CD14-positive monocyte (primary cell): Measurements from ENCODE around the gene TRIM56. TPM values are rescaled to one million over a fixed set of nuclear protein-coding genes. Genes with fewer than 3 reads are reported as not detected.

ENCODE experiments used
- DNase-seq, 3 donors: peaks; one replicate each; pipeline ENCODE4 v3.0.0-alpha.2; 2011 to 2022
- H2AFZ ChIP-seq: 2 replicates; pipeline ENCODE4 v1.6.0; 2012; ENCODE audit warnings: mild to moderate bottlenecking, low read depth, low read length, inconsistent platforms; ENCODE audit not compliant: insufficient read depth, poor library complexity, severe bottlenecking
- H3K27ac ChIP-seq, 2 donors: 1 replicate in 1 of 2; 2 replicates in 1 of 2; pipeline ENCODE4 v1.5.1; 2012 to 2013; ENCODE audit warnings: low read length in 2 of 2, control low read depth in 1 of 2, inconsistent platforms in 1 of 2, low read depth in 1 of 2, mild to moderate bottlenecking in 1 of 2
- H3K27me3 ChIP-seq, 2 donors: one replicate each; pipeline versions ENCODE4 v1.6.0 to v1.6.1; 2011 to 2013; ENCODE audit warnings: low read length in 2 of 2; ENCODE audit not compliant: control insufficient read depth in 2 of 2, insufficient read depth in 2 of 2
- H3K36me3 ChIP-seq, 2 donors: replicated peaks in 1 of 2; 1 replicate in 1 of 2; 2 replicates in 1 of 2; pipeline versions ENCODE4 v1.5.1 to v1.6.1; 2012 to 2013; ENCODE audit warnings: low read length in 2 of 2, control low read depth in 1 of 2, inconsistent platforms in 1 of 2, mild to moderate bottlenecking in 1 of 2; ENCODE audit not compliant: insufficient read depth in 2 of 2, control insufficient read depth in 1 of 2
- H3K4me1 ChIP-seq, 2 donors: 1 replicate in 1 of 2; 2 replicates in 1 of 2; pipeline versions ENCODE4 v1.5.1 to v1.6.1; 2012 to 2013; ENCODE audit warnings: low read length in 2 of 2, control low read depth in 1 of 2, inconsistent platforms in 1 of 2, mild to moderate bottlenecking in 1 of 2, moderate library complexity in 1 of 2; ENCODE audit not compliant: insufficient read depth in 2 of 2, control insufficient read depth in 1 of 2
- H3K4me2 ChIP-seq: replicated peaks from 2 replicates; pipeline ENCODE3; 2012; ENCODE audit warnings: low read length, moderate library complexity, mild to moderate bottlenecking; ENCODE audit not compliant: poor library complexity, severe bottlenecking; ENCODE audit errors: extremely low read depth
- H3K4me3 ChIP-seq, 3 experiments: fragments of 200-600 bp in 1 of 3; sonication (generic) in 1 of 3; replicated peaks in 1 of 3; 1 replicate in 2 of 3; 2 replicates in 1 of 3; pipeline ENCODE4 v1.5.1; 2011 to 2013; ENCODE audit warnings: low read length in 3 of 3, mild to moderate bottlenecking in 3 of 3, control low read depth in 2 of 3, low read depth in 2 of 3, inconsistent platforms in 1 of 3, moderate library complexity in 1 of 3
- H3K79me2 ChIP-seq: 2 replicates; pipeline ENCODE4 v1.6.0; 2012; ENCODE audit warnings: mild to moderate bottlenecking, control low read depth, inconsistent platforms, low read length, moderate library complexity; ENCODE audit not compliant: insufficient read depth
- H3K9ac ChIP-seq: 2 replicates; pipeline ENCODE4 v1.6.0; 2017; ENCODE audit warnings: low read length, mild to moderate bottlenecking; ENCODE audit not compliant: insufficient read depth, poor library complexity, severe bottlenecking
- H3K9me3 ChIP-seq, 2 donors: replicated peaks in 1 of 2; 1 replicate in 1 of 2; 2 replicates in 1 of 2; pipeline versions ENCODE4 v1.5.1 to v1.6.1; 2012 to 2013; ENCODE audit warnings: low read length in 2 of 2, control low read depth in 1 of 2; ENCODE audit not compliant: control insufficient read depth in 1 of 2, insufficient read depth in 1 of 2
- H4K20me1 ChIP-seq: 2 replicates; pipeline ENCODE4 v1.6.0; 2012; ENCODE audit warnings: mild to moderate bottlenecking, low read length, control low read depth, moderate library complexity; ENCODE audit not compliant: insufficient read depth
- H3K27ac Mint-ChIP-seq, 7 donors: one replicate each; pipeline ENCODE4 v1.8.0; 2020; ENCODE audit warnings: mild to moderate bottlenecking in 7 of 7, mixed read lengths in 7 of 7, moderate library complexity in 6 of 7, inconsistent platforms in 2 of 7
- H3K27me3 Mint-ChIP-seq, 3 donors: one replicate each; pipeline ENCODE4 v1.8.0; 2021 to 2022; ENCODE audit warnings: low read depth in 3 of 3, mild to moderate bottlenecking in 3 of 3, mixed read lengths in 3 of 3, moderate library complexity in 3 of 3, inconsistent platforms in 1 of 3
- H3K36me3 Mint-ChIP-seq, 2 donors: one replicate each; pipeline ENCODE4 v1.8.0; 2020; ENCODE audit warnings: mixed read lengths in 2 of 2, inconsistent platforms in 1 of 2, mild to moderate bottlenecking in 1 of 2
- H3K4me1 Mint-ChIP-seq: one replicate; pipeline ENCODE4 v1.8.0; 2020; ENCODE audit warnings: mild to moderate bottlenecking, mixed read lengths
- H3K4me3 Mint-ChIP-seq, 2 donors: one replicate each; pipeline ENCODE4 v1.8.0; 2020; ENCODE audit warnings: mild to moderate bottlenecking in 2 of 2, mixed read lengths in 2 of 2, moderate library complexity in 1 of 2
- H3K9me3 Mint-ChIP-seq, 7 donors: one replicate each; pipeline ENCODE4 v1.8.0; 2020 to 2022; ENCODE audit warnings: mixed read lengths in 7 of 7, mild to moderate bottlenecking in 6 of 7, moderate library complexity in 6 of 7, inconsistent platforms in 2 of 7
- CTCF ChIP-seq: fragments of 200-600 bp; IDR thresholded peaks from one replicate; pipeline ENCODE4 v1.8.0; 2022; ENCODE audit warnings: antibody characterized with exemption, mild to moderate bottlenecking
- WGBS: methylation state at CpG from one replicate; pipeline ENCODE4 v1.1.5; 2013; ENCODE audit warnings: missing lambda C conversion rate; ENCODE audit not compliant: insufficient coverage; 5-methylcytosine and 5-hydroxymethylcytosine counted together
- intact Hi-C, 2 donors: fragments of 100-400 bp; cut with micrococcal nuclease; formaldehyde crosslinking; loops; one replicate each; pipeline versions ENCODE4 v1.15.0 to v1.15.1; 2023
- polyA plus RNA-seq, 3 donors: library from polyadenylated mRNA; depleted of rRNA in 1 of 3; unstranded in 2 of 3; stranded (reverse) in 1 of 3; fragments of 300-500 nt in 2 of 3; fragments of >200 nt in 1 of 3; fragmentation: Illumina TruSeq in 2 of 3; gene quantifications; 1 replicate in 2 of 3; 2 replicates in 1 of 3; pipeline ENCODE4 v1.2.3, GENCODE V29; 2012 to 2021

TRIM56 gene
- polyA plus RNA-seq, 3 donors: 0.66 to 9.4 (median 1.2) TPM

- no peaks in the 10 kb centered on the region for H3K36me3 ChIP-seq
- H3K4me1 ChIP-seq: peaks cover 35 to 42% of the 10 kb centered on the region in 2 donors
- Mint-ChIP-seq H3K36me3 (peaks cover 0 to 2% of the 10 kb centered on the region in 2 donors), H3K27me3 (peaks cover 27 to 75% (median 44%) of the 10 kb centered on the region in 3 donors), H3K4me3 (peak overlapping the region; percentile 81 to 97), H3K4me1 (peaks cover 36% of the 10 kb centered on the region), H3K27ac (peak overlapping the region in 6 of 7 donors; percentile 32 to 92 (median 84)), H3K9me3 (peaks cover 0 to 2% (median 0%) of the 10 kb centered on the region in 7 donors)
- no peak for TF ChIP-seq CTCF
- no peaks in the 10 kb centered on the region for H4K20me1 ChIP-seq
- H3K27ac ChIP-seq: peak overlapping the region in 1 of 2 donors; percentile 70
- peak overlapping the region; percentile 66 for H3K9ac ChIP-seq
- H3K4me3 ChIP-seq: peak overlapping the region; percentile 47 to 72 (median 61)
- peaks cover 2 to 20% of the 10 kb centered on the region in 2 donors for H3K27me3 ChIP-seq
- intact Hi-C loops: no loop called here
- no peaks in the 10 kb centered on the region for H3K9me3 ChIP-seq
- H3K79me2 ChIP-seq: no peaks in the 10 kb centered on the region
- DNase-seq: peak; percentile 15 to 66 (median 51)
- peak overlapping the region; percentile 69 for H3K4me2 ChIP-seq
- WGBS: 16% methylated on average over 13 of the region's 17 CpGs
- H2AFZ ChIP-seq: peak overlapping the region; percentile 90
Measured at GRCh38 chr7:101121991-101122932, 37.0 kb downstream of the TRIM56 start.

GRCh38 chr7:101122933-101123702 is 37.8 kb downstream of the TRIM56 start:
- H3K4me2 ChIP-seq: no peak overlapping the region
- peaks cover 0 to 2% (median 0%) of the 10 kb centered on the region in 7 donors for H3K9me3 Mint-ChIP-seq
- no peak for TF ChIP-seq CTCF
- H3K27ac ChIP-seq: no peak overlapping the region
- H3K4me1 ChIP-seq: peaks cover 35 to 42% of the 10 kb centered on the region in 2 donors
- H2AFZ ChIP-seq: peak overlapping the region; percentile 90
- no peak for DNase-seq
- no peaks in the 10 kb centered on the region for H3K9me3 ChIP-seq
- H4K20me1 ChIP-seq: no peaks in the 10 kb centered on the region
- no peaks in the 10 kb centered on the region for H3K79me2 ChIP-seq
- H3K27ac Mint-ChIP-seq: peak overlapping the region in 1 of 7 donors; percentile 92
- H3K4me3 ChIP-seq: no peak overlapping the region
- H3K9ac ChIP-seq: no peak overlapping the region
- H3K4me1 Mint-ChIP-seq: peaks cover 37% of the 10 kb centered on the region
- peak overlapping the region in 1 of 2 donors; percentile 52 for H3K4me3 Mint-ChIP-seq
- peaks cover 34 to 83% (median 50%) of the 10 kb centered on the region in 3 donors for H3K27me3 Mint-ChIP-seq
- H3K36me3 Mint-ChIP-seq: peaks cover 0 to 2% of the 10 kb centered on the region in 2 donors
- peaks cover 4 to 24% of the 10 kb centered on the region in 2 donors for H3K27me3 ChIP-seq
- intact Hi-C loops: no loop called here
- WGBS: 98% methylated on average over 4 of the region's 11 CpGs
- H3K36me3 ChIP-seq: no peaks in the 10 kb centered on the region
